HepG2 (cell line): ENCODE measurements around the gene SPRYD3. TPM values are rescaled to one million over a fixed set of nuclear protein-coding genes. Genes with fewer than 3 reads are reported as not detected.

Source experiments
- ATAC-seq: fragments of 200-7000 bp; cut with Tn5 transposase; 3 replicates; pipeline ENCODE4 v1.9.1; 2020; ENCODE audit warnings: mild to moderate bottlenecking, moderate library complexity
- BruUV-seq: library from RNA; stranded (reverse); fragments of 400-500 nt; replicated peaks from 2 replicates; lab custom pipeline; 2021; lab: Mats Ljungman, UMichigan
- CTCF ChIA-PET: fragments of 300-600 bp; formaldehyde crosslinking; extraction: SDS; loops from one replicate; lab custom pipeline; 2021; ENCODE audit warnings: low total read pairs, inconsistent platforms, low intra/inter-chr PET ratio; lab: Yijun Ruan, JAX
- POLR2A ChIA-PET: fragments of 350-600 bp; sonication (Branson Sonifier 250); formaldehyde crosslinking; loops from one replicate; lab custom pipeline; 2020; ENCODE audit warnings: antibody characterized with exemption, inconsistent platforms; lab: Yijun Ruan, JAX
- DNase-seq: peaks from one replicate; pipeline ENCODE4 v3.0.0-alpha.2; 2015; ENCODE audit warnings: low spot score
- FAIRE-seq: peaks from 3 replicates; lab custom pipeline; 2011; peaks lifted over from hg19 to GRCh38; lab: Jason Lieb, UNC
- H2AFZ ChIP-seq: one replicate; pipeline ENCODE4 v1.6.1; 2011; ENCODE audit warnings: low read length, inconsistent platforms
- H3K27ac ChIP-seq: fragments of 300-600 bp; 3 replicates; pipeline ENCODE4 v1.8.0; 2011; ENCODE audit warnings: mixed run types, mild to moderate bottlenecking, mixed read lengths, low read length, inconsistent platforms; ENCODE audit not compliant: insufficient read depth; ENCODE audit errors: extremely low read length
- H3K27me3 ChIP-seq, 2 experiments: fragments of 200-600 bp in 1 of 2; 2 replicates in 1 of 2; 3 replicates in 1 of 2; pipeline versions ENCODE4 v1.6.0 to v1.8.0; 2011; ENCODE audit warnings: low read length in 2 of 2, mild to moderate bottlenecking in 2 of 2, moderate library complexity in 2 of 2, inconsistent platforms in 1 of 2; ENCODE audit not compliant: insufficient read depth in 2 of 2, control insufficient read depth in 1 of 2
- H3K36me3 ChIP-seq, 2 experiments: fragments of 200-600 bp in 1 of 2; replicated peaks in 1 of 2; 2 replicates in 1 of 2; 3 replicates in 1 of 2; pipeline versions ENCODE4 v1.5.1 to v1.8.0; 2011; ENCODE audit warnings: low read length in 2 of 2, inconsistent platforms in 1 of 2; ENCODE audit not compliant: insufficient read depth in 2 of 2, control insufficient read depth in 1 of 2
- H3K4me1 ChIP-seq: 2 replicates; pipeline ENCODE4 v1.5.1; 2012; ENCODE audit warnings: low read length, inconsistent platforms; ENCODE audit not compliant: insufficient read depth
- H3K4me2 ChIP-seq: 2 replicates; pipeline ENCODE4 v1.6.0; 2011; ENCODE audit warnings: low read depth, low read length, inconsistent platforms
- H3K4me3 ChIP-seq, 3 experiments: fragments of 200-600 bp in 1 of 3; sonication (generic), shearing (Covaris generic) in 1 of 3; replicated peaks in 1 of 3; 2 replicates each; pipeline ENCODE4 v1.5.1; 2011 to 2016; ENCODE audit warnings: low read length in 3 of 3, inconsistent platforms in 2 of 3, low read depth in 2 of 3, mild to moderate bottlenecking in 2 of 3, control low read depth in 1 of 3, mixed read lengths in 1 of 3; ENCODE audit not compliant: insufficient read depth in 1 of 3
- H3K79me2 ChIP-seq: one replicate; pipeline ENCODE4 v1.6.1; 2011; ENCODE audit warnings: low read length, inconsistent platforms; ENCODE audit not compliant: insufficient read depth
- H3K9ac ChIP-seq: 2 replicates; pipeline ENCODE4 v1.6.0; 2011; ENCODE audit warnings: mild to moderate bottlenecking, low read depth, low read length, inconsistent platforms; ENCODE audit not compliant: insufficient read depth
- H3K9me3 ChIP-seq: 2 replicates; pipeline ENCODE4 v1.5.1; 2012; ENCODE audit warnings: mild to moderate bottlenecking, low read length
- H4K20me1 ChIP-seq: 2 replicates; pipeline ENCODE4 v1.6.0; 2011; ENCODE audit warnings: inconsistent platforms, mild to moderate bottlenecking, low read length, moderate library complexity; ENCODE audit not compliant: insufficient read depth
- ATF7-NPFF ChIP-seq: sonication (generic); formaldehyde crosslinking; IDR thresholded peaks from 2 replicates; pipeline ENCODE4 v1.8.1; 2023; ENCODE audit warnings: mild to moderate bottlenecking, low read depth, missing genetic modification reagents, moderate library complexity
- HMG20B ChIP-seq: conservative IDR thresholded peaks from 2 replicates; pipeline ENCODE4 v1.6.1; 2016; ENCODE audit warnings: missing genetic modification reagents, missing compliant biosample characterization
- NFKB2 ChIP-seq: sonication (generic); formaldehyde crosslinking; IDR thresholded peaks from 2 replicates; pipeline ENCODE4 v1.4.0; 2020; ENCODE audit warnings: missing genetic modification reagents, borderline replicate concordance
- NR2F6 ChIP-seq, 2 experiments: IDR thresholded peaks; 2 replicates each; pipeline ENCODE4 v1.6.1; 2016; ENCODE audit warnings: antibody characterized with exemption in 1 of 2, mild to moderate bottlenecking in 1 of 2
- RELA ChIP-seq: sonication (generic); formaldehyde crosslinking; IDR thresholded peaks from 2 replicates; pipeline ENCODE4 v1.4.0; 2020; ENCODE audit warnings: missing genetic modification reagents
- RORA ChIP-seq: sonication (generic); formaldehyde crosslinking; IDR thresholded peaks from 2 replicates; pipeline ENCODE4 v1.5.0; 2020; ENCODE audit warnings: mild to moderate bottlenecking, missing genetic modification reagents, moderate library complexity
- SRSF1 ChIP-seq: fragments of 200-400 bp; formaldehyde crosslinking; optimal IDR thresholded peaks from 2 replicates; pipeline ENCODE3; 2017; ENCODE audit warnings: mild to moderate bottlenecking, low read depth, low read length, moderate library complexity
- ZBTB42 ChIP-seq: sonication (generic); formaldehyde crosslinking; IDR thresholded peaks from 2 replicates; pipeline ENCODE4 v1.5.0; 2020; ENCODE audit warnings: mild to moderate bottlenecking, missing genetic modification reagents
- ZFY ChIP-seq: sonication (generic); formaldehyde crosslinking; IDR thresholded peaks from 2 replicates; pipeline ENCODE4 v1.4.0; 2020; ENCODE audit warnings: missing genetic modification reagents
- ZNF264 ChIP-seq: sonication (generic); formaldehyde crosslinking; IDR thresholded peaks from 2 replicates; pipeline ENCODE4 v1.4.0; 2020; ENCODE audit warnings: missing genetic modification reagents
- ZNF430 ChIP-seq: sonication (generic); formaldehyde crosslinking; IDR thresholded peaks from 2 replicates; pipeline ENCODE4 v1.9.0; 2021; ENCODE audit warnings: mild to moderate bottlenecking, missing genetic modification reagents
- ZNF788 ChIP-seq: sonication (generic); formaldehyde crosslinking; IDR thresholded peaks from 2 replicates; pipeline ENCODE4 v1.5.0; 2020; ENCODE audit warnings: mild to moderate bottlenecking, missing genetic modification reagents, borderline replicate concordance
- ZNF816 ChIP-seq: sonication (generic); formaldehyde crosslinking; IDR thresholded peaks from 2 replicates; pipeline ENCODE4 v1.8.0; 2022; ENCODE audit warnings: missing genetic modification reagents, mild to moderate bottlenecking, borderline replicate concordance
- WGBS: methylation state at CpG from one replicate; pipeline ENCODE4 v1.1.6; 2017; ENCODE audit warnings: low lambda C conversion rate; 5-methylcytosine and 5-hydroxymethylcytosine counted together
- in situ Hi-C: cut with HindIII; loops from 2 replicates; pipeline ENCODE4 v1.10.0; 2017; ENCODE audit warnings: low pct_unique_long_range_greater_than_20kb; ENCODE audit not compliant: extremely low pct_ligation_motif_present
- intact Hi-C: fragments of 100-400 bp; cut with micrococcal nuclease; formaldehyde crosslinking; loops from one replicate; pipeline ENCODE4 v1.10.0; 2022; ENCODE audit not compliant: unreplicated experiment
- polyA plus RNA-seq, 8 experiments: library from polyadenylated mRNA; depleted of rRNA in 3 of 8; stranded (reverse) in 7 of 8; unstranded in 1 of 8; fragments of >200 nt; fragmentation: Illumina TruSeq in 4 of 8; extraction: Trizol in 4 of 8; gene quantifications; 2 replicates each; pipeline versions ENCODE4 v1.2.1 to v1.2.3, GENCODE V29; 2011 to 2016; ENCODE audit warnings: low read depth in 4 of 8, missing spikeins in 1 of 8, mixed read lengths in 1 of 8; ENCODE audit not compliant: insufficient read depth in 1 of 8
- total RNA-seq, 5 experiments: library from RNA; depleted of rRNA; stranded (reverse); fragments of >200 nt; fragmentation: Illumina TruSeq; extraction: Trizol; gene quantifications; 2 replicates each; pipeline ENCODE4 v1.2.3, GENCODE V29; 2016; ENCODE audit warnings: low read depth in 1 of 5
- TF ChIP-seq, protein P1 (sequence below): IDR thresholded peaks from 2 replicates; pipeline ENCODE4 v1.6.1; 2018; ENCODE audit warnings: missing genetic modification reagents
- TF ChIP-seq, protein P2 (sequence below): sonication (generic); formaldehyde crosslinking; IDR thresholded peaks from 2 replicates; pipeline ENCODE4 v1.4.0; 2020; ENCODE audit warnings: mild to moderate bottlenecking, missing genetic modification reagents

The SPRYD3 gene
- total and polyA plus RNA-seq, 2 of the 13 experiments (the other 11 are each of a cell fraction or from before 2014, with no cell fraction given), result 9.0 to 9.2 TPM

DNA sequence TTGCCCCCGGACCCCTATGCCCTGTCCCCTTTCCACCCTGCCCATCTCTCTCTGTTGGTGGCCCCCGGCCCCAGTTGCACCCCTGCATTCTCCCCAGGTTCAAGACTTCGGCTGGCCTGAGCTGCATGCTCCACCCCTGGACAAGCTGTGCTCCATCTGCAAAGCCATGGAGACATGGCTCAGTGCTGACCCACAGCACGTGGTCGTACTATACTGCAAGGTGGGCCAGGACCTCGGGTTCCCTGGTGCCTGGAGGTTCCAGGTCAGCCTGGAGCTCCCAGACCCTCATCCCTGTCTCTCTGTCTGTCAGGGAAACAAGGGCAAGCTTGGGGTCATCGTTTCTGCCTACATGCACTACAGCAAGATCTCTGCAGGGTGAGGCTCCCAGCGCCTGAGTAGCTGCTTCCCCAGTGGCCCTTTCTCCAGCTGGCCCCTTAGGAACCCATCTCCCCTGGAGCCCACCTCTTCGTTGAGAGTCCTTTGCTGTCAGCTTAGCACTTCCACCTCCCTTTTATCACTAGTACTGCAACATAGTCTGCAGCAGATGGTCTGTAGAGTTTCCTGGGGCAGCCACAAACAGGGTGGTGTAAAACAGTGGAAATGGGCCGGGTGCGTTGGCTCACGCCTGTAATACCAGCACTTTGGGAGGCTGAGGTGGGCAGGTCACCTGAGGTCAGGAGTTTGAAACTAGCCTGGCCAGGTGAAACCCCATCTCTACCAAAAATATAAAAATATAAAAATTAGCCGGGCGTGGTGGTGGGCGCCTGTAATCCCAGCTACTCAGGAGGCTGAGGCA is 23.5 kb downstream of the SPRYD3 start:
- no peak overlapping the region for H3K4me3 ChIP-seq
- no peaks in the 10 kb centered on the region for H3K9me3 ChIP-seq
- no peak overlapping the region for H3K9ac ChIP-seq
- DNase-seq (no peak), ATAC-seq (no peak), FAIRE-seq (no peak)
- H3K36me3 ChIP-seq, result 0 out of 5 replicates have a peak, but pooled peaks cover 0 to 7% of the 10 kb centered on the region in 2 experiments
- intact Hi-C loops (no loop called here), in situ Hi-C loops (no loop called here)
- TF ChIP-seq RELA (CRISPR knock-in tag) (no peak), ZBTB42 (CRISPR knock-in tag) (no peak)
- TF ChIP-seq, protein P1, sequence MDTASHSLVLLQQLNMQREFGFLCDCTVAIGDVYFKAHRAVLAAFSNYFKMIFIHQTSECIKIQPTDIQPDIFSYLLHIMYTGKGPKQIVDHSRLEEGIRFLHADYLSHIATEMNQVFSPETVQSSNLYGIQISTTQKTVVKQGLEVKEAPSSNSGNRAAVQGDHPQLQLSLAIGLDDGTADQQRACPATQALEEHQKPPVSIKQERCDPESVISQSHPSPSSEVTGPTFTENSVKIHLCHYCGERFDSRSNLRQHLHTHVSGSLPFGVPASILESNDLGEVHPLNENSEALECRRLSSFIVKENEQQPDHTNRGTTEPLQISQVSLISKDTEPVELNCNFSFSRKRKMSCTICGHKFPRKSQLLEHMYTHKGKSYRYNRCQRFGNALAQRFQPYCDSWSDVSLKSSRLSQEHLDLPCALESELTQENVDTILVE (CRISPR knock-in tag), result no peak
- 76% methylated on average over 15 of the region's 15 CpGs for WGBS
- no peaks in the 10 kb centered on the region for H4K20me1 ChIP-seq
- H3K27me3 ChIP-seq, result no peaks in the 10 kb centered on the region
- ChIA-PET POLR2A (interaction anchor here (0.6 to 5.9 kb wide), 6 partner anchors 9 to 47 kb away, joined by 3 to 60 read pairs (median 8); partner anchors contain the start of genes SOAT2 and SPRYD3), CTCF (no interaction called here)
- no peak overlapping the region for H2AFZ ChIP-seq
- no peak overlapping the region for H3K4me2 ChIP-seq
- H3K79me2 ChIP-seq, result peaks cover 10% of the 10 kb centered on the region
- no peak overlapping the region for H3K27ac ChIP-seq
- BruUV-seq, result no TSS peak
- H3K4me1 ChIP-seq, result peaks cover 41% of the 10 kb centered on the region

DNA sequence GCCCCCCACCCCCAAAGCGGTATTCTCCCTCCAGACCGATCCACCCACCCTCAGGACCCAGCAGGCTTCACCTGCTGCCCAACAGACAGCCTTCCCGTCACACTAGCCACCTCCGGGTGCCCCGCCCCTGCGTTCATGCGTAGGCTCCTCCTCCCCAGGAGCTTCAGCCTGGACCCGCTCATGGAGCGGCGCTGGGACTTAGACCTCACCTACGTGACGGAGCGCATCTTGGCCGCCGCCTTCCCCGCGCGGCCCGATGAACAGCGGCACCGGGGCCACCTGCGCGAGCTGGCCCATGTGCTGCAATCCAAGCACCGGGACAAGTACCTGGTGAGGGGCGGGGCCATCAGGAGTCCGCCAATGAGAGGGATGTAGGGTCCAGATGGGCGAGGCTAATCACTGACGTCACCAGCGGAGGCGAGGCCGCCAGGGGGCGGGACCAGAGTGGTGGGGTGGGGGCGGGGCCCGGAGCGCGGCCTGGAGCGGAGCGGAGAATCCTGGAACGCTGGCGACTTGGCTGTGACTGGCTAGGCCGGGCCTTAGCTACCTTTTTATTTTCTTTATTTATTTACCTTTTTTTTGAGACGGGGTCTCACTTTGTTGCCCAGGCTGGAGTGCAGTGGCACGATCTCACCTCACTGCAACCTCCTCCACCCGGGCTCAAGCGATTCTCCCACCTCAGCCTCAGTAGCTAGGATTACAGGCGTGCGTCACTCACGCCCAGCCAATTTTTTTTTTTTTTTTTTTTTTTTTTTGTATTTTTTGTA is 24.9 kb downstream of the SPRYD3 start:
- no TSS peak for BruUV-seq
- Histone ChIP-seq H3K9me3 (no peaks in the 10 kb centered on the region), H2AFZ (no peak overlapping the region), H3K4me2 (peak overlapping the region; percentile 71), H3K4me1 (peaks cover 40% of the 10 kb centered on the region), H3K27ac (peak overlapping the region; percentile 69), H3K36me3 (0 out of 5 replicates have a peak, but pooled peaks cover 0 to 7% of the 10 kb centered on the region in 2 experiments), H3K9ac (peak overlapping the region; percentile 66), H3K4me3 (peak overlapping the region; percentile 52 to 73 (median 60); a peak in 5 of 6 replicates), H4K20me1 (no peaks in the 10 kb centered on the region), H3K27me3 (no peaks in the 10 kb centered on the region), H3K79me2 (peaks cover 18% of the 10 kb centered on the region)
- ChIA-PET CTCF (no interaction called here), POLR2A (interaction anchor here (0.8 to 8.3 kb wide), 10 partner anchors 7 to 126 kb away, joined by 4 to 83 read pairs (median 8); partner anchors contain the start of genes CSAD, EIF4B, SOAT2 and SPRYD3)
- intact Hi-C loops (no loop called here), in situ Hi-C loops (no loop called here)
- FAIRE-seq, result peak; percentile 28
- 66% methylated on average over 30 of the region's 48 CpGs for WGBS
- ATAC-seq, result peak; percentile 19
- DNase-seq, result peak; percentile 83
- no peak for TF ChIP-seq ZNF788 (CRISPR knock-in tag)
- TF ChIP-seq NFKB2, result peak; percentile 65; the same call in 1 of the 2 replicates
- no peak for TF ChIP-seq SRSF1
- peak; percentile 54 for TF ChIP-seq ZFY (CRISPR knock-in tag)
- TF ChIP-seq ZNF430 (CRISPR knock-in tag), result 0 out of 2 replicates have a peak, but pooled peaks have one; percentile 52
- TF ChIP-seq HMG20B (CRISPR knock-in tag), result no peak
- peak; percentile 17; the same call in 1 of the 2 replicates for TF ChIP-seq ZNF264
- TF ChIP-seq, protein P2, sequence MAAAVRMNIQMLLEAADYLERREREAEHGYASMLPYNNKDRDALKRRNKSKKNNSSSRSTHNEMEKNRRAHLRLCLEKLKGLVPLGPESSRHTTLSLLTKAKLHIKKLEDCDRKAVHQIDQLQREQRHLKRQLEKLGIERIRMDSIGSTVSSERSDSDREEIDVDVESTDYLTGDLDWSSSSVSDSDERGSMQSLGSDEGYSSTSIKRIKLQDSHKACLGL (CRISPR knock-in tag), result peak; percentile 62; the same call in 1 of the 2 replicates
- TF ChIP-seq RORA (CRISPR knock-in tag), result no peak
- no peak for TF ChIP-seq ZNF816 (CRISPR knock-in tag)
- no peak for TF ChIP-seq NR2F6 (IDR thresholded peaks at IDR 0.05)
- TF ChIP-seq NR2F6 (CRISPR knock-in tag; IDR thresholded peaks at IDR 0.05), result no peak
- TF ChIP-seq ATF7-NPFF (CRISPR knock-in tag), result peak; percentile 49; the same call in 1 of the 2 replicates
